ENCODE data around the gene C16orf96. TPM values are rescaled to one million over a fixed set of nuclear protein-coding genes. Genes with fewer than 3 reads are reported as not detected.

C16orf96 gene
- total RNA-seq, 1 experiment from 2014 or later: 0.10 TPM

GRCh38 chr16:4606354-4606753 is 50.2 kb downstream of the C16orf96 start (continued):
- no peak for TF ChIP-seq YY1 (IDR thresholded peaks at IDR 0.05; ENCODE audit: extremely low read depth, insufficient replicate concordance, low read depth, low read length)
- no peak for TF ChIP-seq FOSL1 (IDR thresholded peaks at IDR 0.05; ENCODE audit: low read depth)
- no peak for TF ChIP-seq JUND (IDR thresholded peaks at IDR 0.05)
- TF ChIP-seq ZBTB33 (IDR thresholded peaks at IDR 0.05; ENCODE audit: extremely low read depth, insufficient replicate concordance, low read length): no peak
- no peak for TF ChIP-seq SP1 (IDR thresholded peaks at IDR 0.05; ENCODE audit: low read depth)
- TF ChIP-seq CBX3 (IDR thresholded peaks at IDR 0.05; ENCODE audit: low read depth): no peak

GRCh38 chr16:4607841-4608703 is 51.9 kb downstream of the C16orf96 start:
- H3K9ac ChIP-seq (ENCODE audit: low read length): no peak overlapping the region
- ATAC-seq (no peak), DNase-seq (ENCODE audit: low read depth, low spot score) (no peak)
- ChIA-PET CTCF (no interaction called here), POLR2A (no interaction called here), RAD21 (ENCODE audit: low non-redundant PET in 1 of 2, low total read pairs in 2 of 2, uncharacterized antibody in 2 of 2, unreplicated experiment in 2 of 2) (no interaction called here)
- H3K9me3 ChIP-seq (ENCODE audit: control insufficient read depth in 1 of 2, insufficient read depth in 1 of 2, low read depth in 1 of 2, low read length in 2 of 2): no peaks in the 10 kb centered on the region
- peaks cover 0 to 12% of the 10 kb centered on the region in 2 experiments; a peak in 3 of 4 replicates for H3K36me3 ChIP-seq (ENCODE audit: control insufficient read depth in 1 of 2, insufficient read depth in 2 of 2, low read length in 2 of 2)
- TF ChIP-seq ZNF274 (IDR thresholded peaks at IDR 0.05; ENCODE audit: low read depth, low read length) (no peak), REST (IDR thresholded peaks at IDR 0.05; ENCODE audit: low read depth) (no peak), ZFX (IDR thresholded peaks at IDR 0.05) (no peak), JUND (IDR thresholded peaks at IDR 0.05) (no peak), EZH2phosphoT487 (IDR thresholded peaks at IDR 0.05; ENCODE audit: borderline replicate concordance) (no peak), FOSL1 (IDR thresholded peaks at IDR 0.05; ENCODE audit: low read depth) (no peak), ZBTB33 (IDR thresholded peaks at IDR 0.05; ENCODE audit: extremely low read depth, insufficient replicate concordance, low read length) (no peak), RAD21 (IDR thresholded peaks at IDR 0.05; ENCODE audit: low read depth) (no peak), CBX3 (IDR thresholded peaks at IDR 0.05; ENCODE audit: low read depth) (no peak)
- H3K27ac ChIP-seq (ENCODE audit: low read depth, low read length): no peak overlapping the region
- no peaks in the 10 kb centered on the region for H3K27me3 ChIP-seq (ENCODE audit: insufficient read depth, low read length)
- H3K79me2 ChIP-seq (ENCODE audit: insufficient read depth, low read length): peaks cover 27% of the 10 kb centered on the region
- no peak overlapping the region for H3K4me2 ChIP-seq (ENCODE audit: low read length)
- H3K9me2 ChIP-seq (ENCODE audit: insufficient read depth): no peaks in the 10 kb centered on the region
- no peak overlapping the region for H3K4me3 ChIP-seq (replicated peaks in 1 of 2; ENCODE audit: low read depth in 1 of 2, low read length in 2 of 2)
- H2AFZ ChIP-seq (ENCODE audit: low read depth, low read length, poor library complexity, severe bottlenecking): no peak overlapping the region
- intact Hi-C loops (cut with micrococcal nuclease): no loop called here
- no peaks in the 10 kb centered on the region for H4K20me1 ChIP-seq (ENCODE audit: insufficient read depth)
- H3K4me1 ChIP-seq (ENCODE audit: control insufficient read depth in 1 of 2, insufficient read depth in 2 of 2, low read length in 2 of 2): peaks cover 7% of the 10 kb centered on the region in 2 experiments
- no TSS peak for BruUV-seq (replicated peaks)
